ENCODE measurements around the gene ZNF680. TPM values are rescaled to one million over a fixed set of nuclear protein-coding genes. Genes with fewer than 3 reads are reported as not detected.

Gene ZNF680
- 4.0 and 10.1 TPM in 2 replicates for total RNA-seq

DNA sequence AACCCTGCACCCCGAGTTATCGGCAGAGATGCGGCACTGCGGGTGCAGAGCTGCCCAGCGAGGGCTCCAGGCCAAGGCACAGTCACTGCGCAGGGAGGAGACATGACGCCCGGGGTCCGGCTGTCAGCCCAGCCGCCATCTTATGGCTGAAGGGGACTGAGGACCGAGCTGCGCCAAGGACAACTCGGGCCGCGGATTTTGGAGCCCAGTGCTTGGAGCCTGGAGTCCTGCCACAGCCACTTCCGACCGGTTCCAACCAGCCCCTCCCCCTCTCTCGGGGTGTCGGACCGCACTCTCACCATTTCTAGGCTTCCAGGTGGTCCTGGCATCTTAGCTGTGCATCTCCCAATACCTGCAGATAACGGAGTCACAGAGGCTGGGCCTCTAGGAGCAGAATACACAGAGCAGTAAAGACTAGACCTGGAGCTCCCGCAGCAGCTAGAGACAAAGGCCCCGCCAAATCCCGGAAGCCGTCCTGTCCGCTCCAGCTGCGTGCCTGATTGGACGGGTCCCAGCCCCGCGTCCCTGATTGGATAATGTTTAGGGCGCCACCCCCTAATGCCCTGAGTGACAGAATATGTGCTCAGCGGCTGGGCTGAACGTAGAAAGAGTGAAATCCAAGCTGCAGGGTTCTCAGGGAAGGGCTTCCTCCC, at the start of gene ZNF680:
TSS of gene ZNF680 (minus strand) at position 446 of the 653 bp plus-strand sequence. CDS start at position 329, 117 bp downstream.

Other genes with a start within 250 kb of the ZNF680 start
- 2.7 and 3.2 TPM in 2 replicates for gene ZNF736, start 249.1 kb downstream of the ZNF680 start, total RNA-seq
- gene ZNF107, start 103.1 kb upstream of the ZNF680 start, total RNA-seq, result 0.86 and 1.9 TPM in 2 replicates
- 3.5 and 4.3 TPM in 2 replicates for gene ZNF138, start 231.4 kb upstream of the ZNF680 start, total RNA-seq

All from myometrial cell (primary cell).